Raji (cell line): Measurements from ENCODE around the gene JHY.

Experiments used
- POLR2A ChIP-seq: IDR thresholded peaks from 2 replicates; pipeline ENCODE4 v1.6.1; 2011; ENCODE audit warnings: low read depth, low read length, control low read depth; ENCODE audit not compliant: insufficient read depth

Gene JHY

DNA sequence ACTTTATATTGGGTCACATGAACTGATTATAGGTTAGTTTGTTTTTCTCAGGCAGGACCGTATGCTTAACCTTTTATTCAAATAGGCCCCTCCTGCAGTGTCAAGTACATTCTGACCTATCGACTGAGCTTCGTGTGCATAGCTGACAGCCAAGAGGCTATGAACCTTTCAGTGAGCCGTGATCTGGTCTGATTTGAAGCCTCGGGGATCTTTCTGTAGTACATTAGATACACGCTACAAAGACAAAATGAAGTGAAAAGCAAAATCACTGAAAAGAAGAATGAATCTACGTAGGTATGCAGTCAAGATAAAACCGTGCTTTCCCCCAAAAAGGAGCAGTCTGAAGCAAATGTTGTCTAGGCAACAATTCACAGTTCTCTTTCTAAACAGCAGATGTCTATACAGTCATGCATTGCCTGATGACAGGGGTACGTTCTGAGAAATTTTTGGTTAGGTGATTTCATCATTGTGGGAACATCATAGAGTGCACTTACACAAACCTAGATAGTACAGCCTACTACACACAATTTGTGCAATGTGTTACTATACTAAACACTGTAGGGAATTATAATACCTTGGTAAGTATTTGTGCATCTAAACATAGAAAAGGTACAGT is 18.1 kb downstream of the JHY start:
- TF ChIP-seq POLR2A = no peak

DNA sequence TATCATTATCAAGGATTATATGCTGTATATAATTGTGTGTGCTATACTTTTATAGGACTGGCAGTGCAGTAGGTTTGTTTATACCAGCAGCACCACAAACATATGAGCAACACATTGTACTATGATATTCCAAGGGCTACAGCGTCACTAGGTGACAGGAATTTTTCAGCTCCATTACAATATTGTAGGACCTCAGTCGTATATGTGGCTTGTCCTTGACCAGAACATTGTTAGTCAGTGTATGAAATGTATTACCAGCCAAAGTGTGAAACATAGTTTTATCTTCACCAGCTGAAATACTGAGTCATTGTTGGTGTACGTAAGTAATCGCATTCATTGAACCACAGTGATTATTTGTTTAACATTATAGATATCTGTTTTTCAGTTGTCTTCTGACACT is 20.4 kb downstream of the JHY start:
- TF ChIP-seq POLR2A = no peak

GRCh38 chr11:122910775-122911174 is 28.2 kb downstream of the JHY start:
- TF ChIP-seq POLR2A = no peak

DNA sequence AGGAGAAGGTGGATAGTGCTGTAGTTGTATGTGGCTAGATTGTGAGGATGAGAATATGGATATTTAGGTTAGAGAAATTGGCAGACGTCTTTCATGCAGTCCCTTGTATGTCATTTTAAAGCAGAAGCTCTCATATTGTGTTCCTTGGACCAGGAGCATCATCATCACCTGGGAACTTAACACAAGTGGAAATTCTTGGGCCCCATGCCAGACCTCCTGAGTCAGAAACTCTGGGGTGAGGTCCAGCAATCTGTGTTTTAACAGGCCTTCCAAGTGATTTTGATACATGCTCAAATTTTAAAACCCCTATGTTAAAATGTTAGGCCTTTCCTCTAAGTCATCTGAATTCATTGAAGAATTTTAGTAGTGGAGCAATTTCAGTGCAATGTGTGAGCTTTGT is 34.8 kb downstream of the JHY start:
- TF ChIP-seq POLR2A = no peak

DNA sequence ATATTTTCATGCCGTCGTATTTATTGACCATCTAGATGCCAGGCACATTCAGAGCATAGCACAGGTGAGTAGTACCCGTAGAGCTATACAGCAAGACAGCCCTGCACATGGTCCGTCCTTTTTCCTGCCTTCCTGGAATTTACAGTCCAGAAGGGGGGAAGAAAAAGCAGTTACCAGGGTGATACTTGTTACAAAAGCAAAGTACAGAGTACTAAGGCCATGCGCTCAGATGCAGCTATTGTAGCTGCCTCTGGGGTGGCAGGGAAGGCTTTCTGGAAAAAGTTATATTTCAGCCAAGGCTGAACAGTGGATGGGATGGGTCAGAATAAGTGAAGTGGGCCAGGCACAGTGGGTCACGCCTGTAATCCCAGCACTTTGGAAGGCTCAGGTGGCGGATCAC is 36.2 kb downstream of the JHY start:
- no peak for TF ChIP-seq POLR2A

DNA sequence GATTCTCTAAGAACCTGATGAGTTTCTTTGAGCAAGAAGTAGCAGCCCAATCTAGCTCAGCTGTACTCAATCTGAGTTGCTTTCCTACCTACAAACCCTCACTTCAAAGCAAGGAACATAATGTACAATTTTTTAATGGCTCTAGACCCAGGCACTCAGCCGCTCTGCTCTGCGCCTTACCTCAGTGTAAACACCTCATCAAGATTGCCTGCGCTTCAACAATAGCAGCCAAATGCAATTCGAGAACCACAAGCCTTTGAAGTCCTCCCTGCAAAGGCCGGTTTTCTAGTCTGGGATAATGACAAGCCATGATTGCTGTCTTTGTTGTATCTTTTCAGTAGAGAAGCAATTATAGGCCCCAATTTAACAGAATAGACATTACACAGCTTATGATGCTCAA is 38.0 kb downstream of the JHY start:
- no peak for TF ChIP-seq POLR2A

DNA sequence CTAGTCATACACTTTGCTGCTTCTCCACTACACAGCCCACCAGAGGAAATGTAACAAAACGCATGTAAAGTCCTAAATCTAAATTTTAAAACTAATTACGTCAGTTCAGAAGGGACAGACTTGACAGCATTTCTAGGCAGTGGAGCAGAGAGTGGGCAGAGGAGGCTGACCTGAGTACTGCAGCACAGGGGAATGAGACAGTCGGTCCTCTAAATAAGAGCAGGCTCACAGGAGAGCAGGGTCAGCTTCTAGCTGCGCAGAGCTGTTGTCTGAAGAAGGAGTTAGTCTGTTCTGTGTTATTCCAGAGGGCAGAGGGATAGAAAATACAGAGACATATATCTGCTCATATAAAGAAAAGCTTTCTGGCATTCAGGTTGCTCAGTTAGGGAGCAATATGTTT is 40.3 kb downstream of the JHY start:
- TF ChIP-seq POLR2A = no peak

DNA sequence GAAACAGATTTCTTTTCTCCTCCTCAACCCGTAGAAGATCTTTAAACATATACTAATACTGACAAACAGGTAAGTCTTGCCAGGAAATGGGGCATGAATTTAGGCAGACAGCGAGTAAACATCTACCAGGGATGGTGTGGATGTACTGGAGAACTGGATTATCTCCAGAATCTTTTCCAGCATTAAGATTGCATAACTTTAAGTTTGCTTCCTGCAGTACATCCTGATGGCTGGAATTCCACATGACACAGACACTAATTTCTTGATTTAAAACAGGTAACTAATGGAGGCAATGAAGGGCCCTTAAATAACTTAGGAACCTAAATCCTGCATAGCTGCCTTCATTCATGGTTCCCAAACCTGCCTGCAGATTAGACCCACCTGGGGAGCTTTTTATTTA is 40.7 kb downstream of the JHY start:
- TF ChIP-seq POLR2A = no peak

DNA sequence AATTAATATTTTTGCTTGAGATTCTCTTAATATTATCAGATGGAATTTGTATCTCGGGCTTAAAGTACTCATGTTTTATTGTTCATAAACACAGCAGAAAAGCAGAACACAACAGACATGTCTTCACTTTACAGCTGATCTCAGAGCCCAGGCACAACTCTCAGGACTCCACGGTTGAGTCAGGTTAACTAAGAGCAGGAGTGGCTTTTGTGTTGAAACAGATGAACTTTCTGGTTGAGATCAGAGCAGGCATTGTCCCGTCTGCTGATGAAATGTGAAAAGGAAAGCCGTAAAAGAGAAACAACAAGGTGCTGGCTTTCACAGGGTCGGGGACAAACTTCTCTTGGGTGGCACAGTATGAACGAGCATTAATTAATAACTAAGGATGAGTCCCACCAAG is 49.0 kb downstream of the JHY start:
- no peak for TF ChIP-seq POLR2A

DNA sequence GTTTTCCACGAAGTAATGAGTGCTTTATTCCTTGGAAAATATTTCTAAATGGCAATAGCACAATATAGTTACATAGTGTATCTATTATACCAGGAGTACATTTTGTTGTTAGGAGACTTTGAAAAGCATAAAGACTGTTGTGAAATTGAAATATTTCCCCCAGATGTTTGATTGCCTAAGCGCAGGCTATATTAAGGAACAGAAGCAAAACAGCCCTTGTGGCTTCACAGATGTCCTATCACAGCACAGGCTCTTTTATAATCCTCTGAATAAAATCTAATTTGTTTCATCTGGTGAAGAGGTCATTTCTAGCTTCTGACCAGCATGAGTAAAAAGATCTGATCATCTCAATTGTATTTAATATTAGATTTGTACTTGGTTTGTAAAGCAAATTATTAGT is 50.9 kb downstream of the JHY start:
- no peak for TF ChIP-seq POLR2A

- TF ChIP-seq POLR2A = no peak
Observed at GRCh38 chr11:122937983-122938382, 55.4 kb downstream of the JHY start.

DNA sequence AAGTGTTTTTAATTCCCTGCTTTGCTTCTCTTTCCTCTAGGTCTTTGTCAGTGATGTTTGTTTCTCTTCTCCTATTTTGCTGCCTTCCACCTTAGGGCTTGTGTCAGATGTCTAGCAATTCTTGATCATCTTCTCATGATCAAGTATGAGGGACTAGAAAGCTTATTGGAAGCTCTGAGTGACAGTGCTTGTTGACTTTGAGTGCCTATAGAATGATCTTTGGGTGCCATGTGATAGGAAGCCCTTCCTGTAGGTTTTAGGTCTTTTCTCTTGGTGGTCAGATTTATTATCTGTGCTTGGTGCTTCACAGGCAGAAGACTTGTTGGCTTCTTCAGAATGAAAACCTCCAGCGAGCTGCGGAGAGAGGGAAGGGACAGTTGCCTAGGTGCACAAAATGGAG is 56.0 kb downstream of the JHY start:
- no peak for TF ChIP-seq POLR2A

GRCh38 chr11:122951211-122951610 is 68.7 kb downstream of the JHY start:
- TF ChIP-seq POLR2A = no peak

DNA sequence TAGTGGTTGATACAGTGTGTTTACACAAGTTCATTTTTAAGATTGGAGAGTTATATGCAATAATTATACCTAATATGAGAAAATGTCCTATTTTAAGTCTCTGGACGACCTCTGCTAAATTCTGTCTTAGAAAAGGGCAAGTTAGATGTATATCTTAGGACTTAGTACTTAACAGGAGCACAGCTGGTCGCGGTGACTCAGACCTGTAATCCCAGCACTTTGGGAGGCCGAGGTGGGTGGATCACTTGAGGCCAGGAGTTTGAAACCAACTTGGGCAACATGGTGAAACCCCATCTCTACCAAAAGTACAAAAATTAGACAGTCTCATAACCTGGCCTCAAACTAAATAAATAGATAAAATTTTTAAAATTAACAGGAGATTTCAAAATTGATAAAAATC is 71.9 kb downstream of the JHY start:
- TF ChIP-seq POLR2A = no peak

GRCh38 chr11:122963961-122964360 is 81.4 kb downstream of the JHY start:
- no peak for TF ChIP-seq POLR2A

DNA sequence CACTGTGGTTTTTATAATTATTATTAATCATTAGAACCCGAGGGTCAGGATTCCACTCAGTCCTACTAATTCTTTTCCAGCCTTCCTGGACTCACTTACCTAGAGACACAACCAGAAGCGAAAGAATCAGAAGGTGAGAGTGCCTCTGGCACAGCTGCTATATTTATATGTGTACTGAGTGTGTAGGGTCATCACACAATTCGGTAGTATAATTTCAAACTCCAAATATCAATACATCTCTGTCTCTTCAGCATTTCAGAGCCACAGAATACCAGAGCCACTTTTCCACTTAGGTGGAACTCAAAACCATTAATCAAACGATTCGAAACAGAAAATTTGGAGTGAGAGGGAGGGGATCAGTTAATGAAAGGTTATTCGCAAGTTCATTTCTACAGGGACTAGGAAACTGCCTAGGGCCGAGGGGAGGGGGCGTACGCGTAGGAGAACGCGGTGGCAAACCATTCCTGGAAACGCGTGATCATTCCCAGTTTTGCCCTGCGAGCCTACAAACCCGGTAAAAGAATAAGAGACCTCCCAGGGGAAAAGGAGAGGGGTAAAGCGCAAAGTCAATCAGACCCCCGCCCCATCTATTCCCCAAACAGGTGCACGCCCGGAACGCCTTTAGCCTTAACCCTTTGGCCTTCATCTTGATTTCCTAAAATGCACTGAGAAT is 93.6 kb downstream of the JHY start:
- TF ChIP-seq POLR2A = no peak
